MM.1S (cell line): Measurements from ENCODE around the gene ATAD1.

Experiments
- DNase-seq: peaks from one replicate; pipeline ENCODE4 v3.0.0-alpha.2; 2015
- H2AFZ ChIP-seq: fragments of 300-600 bp; sonication (generic); 2 replicates; pipeline ENCODE4 v1.6.0; 2016; ENCODE audit warnings: antibody characterized with exemption, low read length
- H3F3A ChIP-seq: fragments of 300-600 bp; sonication (generic); 2 replicates; pipeline ENCODE4 v1.6.1; 2016; ENCODE audit warnings: mild to moderate bottlenecking, antibody characterized with exemption, low read length, moderate library complexity, mixed read lengths; ENCODE audit not compliant: insufficient read depth
- H3K27ac ChIP-seq: fragments of 300-600 bp; sonication (generic); 2 replicates; pipeline ENCODE4 v1.5.1; 2016; ENCODE audit warnings: mild to moderate bottlenecking, low read length
- H3K27me3 ChIP-seq: fragments of 300-600 bp; sonication (generic); replicated peaks from 2 replicates; pipeline ENCODE4 v1.6.0; 2016; ENCODE audit warnings: low read length; ENCODE audit not compliant: insufficient read depth
- H3K36me3 ChIP-seq: fragments of 300-600 bp; sonication (generic); replicated peaks from 2 replicates; pipeline ENCODE4 v1.6.1; 2016; ENCODE audit warnings: mild to moderate bottlenecking, low read length, mixed read lengths; ENCODE audit not compliant: insufficient read depth
- H3K4me1 ChIP-seq: fragments of 300-600 bp; sonication (generic); 2 replicates; pipeline ENCODE4 v1.6.1; 2016; ENCODE audit warnings: low read length, mixed read lengths
- H3K4me2 ChIP-seq: fragments of 300-600 bp; sonication (generic); 2 replicates; pipeline ENCODE4 v1.6.0; 2016; ENCODE audit warnings: low read depth, low read length
- H3K4me3 ChIP-seq: fragments of 300-600 bp; sonication (generic); 2 replicates; pipeline ENCODE4 v1.5.1; 2016; ENCODE audit warnings: low read length, mixed read lengths
- H3K79me2 ChIP-seq: fragments of 300-600 bp; sonication (generic); 2 replicates; pipeline ENCODE4 v1.6.1; 2016; ENCODE audit warnings: mixed run types, low read length, mixed read lengths
- H3K9ac ChIP-seq: fragments of 300-600 bp; sonication (generic); 2 replicates; pipeline ENCODE4 v1.6.1; 2016; ENCODE audit warnings: low read length, mixed read lengths
- H3K9me2 ChIP-seq: fragments of 300-600 bp; sonication (generic); replicated peaks from 2 replicates; pipeline ENCODE4 v1.6.1; 2016; ENCODE audit warnings: mild to moderate bottlenecking, low read length, mixed read lengths; ENCODE audit not compliant: insufficient read depth
- H3K9me3 ChIP-seq: fragments of 300-600 bp; sonication (generic); replicated peaks from 2 replicates; pipeline ENCODE4 v1.6.1; 2016; ENCODE audit warnings: mild to moderate bottlenecking, low read length, mixed read lengths; ENCODE audit not compliant: insufficient read depth
- H4K20me1 ChIP-seq: fragments of 300-600 bp; sonication (generic); 2 replicates; pipeline ENCODE4 v1.6.1; 2016; ENCODE audit warnings: mild to moderate bottlenecking, low read length, moderate library complexity, mixed read lengths; ENCODE audit not compliant: insufficient read depth
- CTCF ChIP-seq: fragments of 300-600 bp; sonication (generic); IDR thresholded peaks from 2 replicates; pipeline ENCODE4 v1.5.1; 2016; ENCODE audit warnings: antibody characterized with exemption, low read length, mixed read lengths
- EZH2 ChIP-seq: fragments of 300-600 bp; sonication (generic); optimal IDR thresholded peaks from 2 replicates; pipeline ENCODE3; 2017; ENCODE audit warnings: low read depth, mild to moderate bottlenecking, antibody characterized with exemption, low read length, mixed read lengths
- EZH2phosphoT487 ChIP-seq: fragments of 300-600 bp; sonication (generic); IDR thresholded peaks from 2 replicates; pipeline ENCODE4 v1.6.1; 2018; ENCODE audit warnings: antibody characterized with exemption, low read length

Gene ATAD1

GRCh38 chr10:87722716-87723115 lies 95.3 kb downstream of the ATAD1 start:
- Histone ChIP-seq H3F3A (no peaks in the 10 kb centered on the region), H2AFZ (no peak overlapping the region), H3K79me2 (no peaks in the 10 kb centered on the region), H3K4me3 (no peak overlapping the region), H3K9me2 (no peaks in the 10 kb centered on the region), H3K4me2 (no peak overlapping the region), H3K27me3 (no peaks in the 10 kb centered on the region), H3K9ac (no peak overlapping the region), H3K4me1 (no peaks in the 10 kb centered on the region), H3K9me3 (no peaks in the 10 kb centered on the region), H4K20me1 (no peaks in the 10 kb centered on the region), H3K27ac (no peak overlapping the region), H3K36me3 (no peaks in the 10 kb centered on the region)
- no peak for DNase-seq
- TF ChIP-seq EZH2 (no peak), EZH2phosphoT487 (no peak), CTCF (no peak)

GRCh38 chr10:87721781-87722180 lies 96.2 kb downstream of the ATAD1 start:
- H3K4me2 ChIP-seq: no peak overlapping the region
- TF ChIP-seq CTCF (no peak), EZH2phosphoT487 (no peak), EZH2 (no peak)
- no peak overlapping the region for H3K4me3 ChIP-seq
- no peaks in the 10 kb centered on the region for H4K20me1 ChIP-seq
- H3K9ac ChIP-seq: no peak overlapping the region
- no peaks in the 10 kb centered on the region for H3K27me3 ChIP-seq
- H3K27ac ChIP-seq: no peak overlapping the region
- H2AFZ ChIP-seq: no peak overlapping the region
- H3K4me1 ChIP-seq: no peaks in the 10 kb centered on the region
- H3K36me3 ChIP-seq: no peaks in the 10 kb centered on the region
- no peaks in the 10 kb centered on the region for H3K9me3 ChIP-seq
- no peak for DNase-seq
- H3K9me2 ChIP-seq: no peaks in the 10 kb centered on the region
- H3F3A ChIP-seq: no peaks in the 10 kb centered on the region
- H3K79me2 ChIP-seq: no peaks in the 10 kb centered on the region

GRCh38 chr10:87720665-87721064 lies 97.4 kb downstream of the ATAD1 start:
- no peak overlapping the region for H3K4me3 ChIP-seq
- H3K79me2 ChIP-seq: no peaks in the 10 kb centered on the region
- H2AFZ ChIP-seq: no peak overlapping the region
- H3K4me2 ChIP-seq: no peak overlapping the region
- no peaks in the 10 kb centered on the region for H3F3A ChIP-seq
- DNase-seq: no peak
- no peak overlapping the region for H3K9ac ChIP-seq
- no peaks in the 10 kb centered on the region for H3K9me2 ChIP-seq
- H3K27me3 ChIP-seq: no peaks in the 10 kb centered on the region
- H3K27ac ChIP-seq: no peak overlapping the region
- H3K36me3 ChIP-seq: no peaks in the 10 kb centered on the region
- H3K4me1 ChIP-seq: no peaks in the 10 kb centered on the region
- no peaks in the 10 kb centered on the region for H3K9me3 ChIP-seq
- TF ChIP-seq EZH2 (no peak), EZH2phosphoT487 (no peak), CTCF (no peak)
- H4K20me1 ChIP-seq: no peaks in the 10 kb centered on the region

- Histone ChIP-seq H3K9me3 (no peaks in the 10 kb centered on the region), H3K27ac (no peak overlapping the region), H3K36me3 (no peaks in the 10 kb centered on the region), H3K4me1 (no peaks in the 10 kb centered on the region), H3K4me3 (no peak overlapping the region), H3K9me2 (no peaks in the 10 kb centered on the region), H3K4me2 (no peak overlapping the region), H3K27me3 (no peaks in the 10 kb centered on the region), H3K9ac (no peak overlapping the region), H4K20me1 (no peaks in the 10 kb centered on the region), H3F3A (no peaks in the 10 kb centered on the region), H2AFZ (no peak overlapping the region), H3K79me2 (no peaks in the 10 kb centered on the region)
- TF ChIP-seq EZH2phosphoT487: no peak
- DNase-seq: no peak
Observed at GRCh38 chr10:87716348-87716670, 101.7 kb downstream of the ATAD1 start.
